GM19238 (cell line): ENCODE data around the gene EPB41L4B.
"Not testable (repeated sequence)": the region's sequence is repeated elsewhere in the genome, so short reads cannot be mapped to it uniquely, and the experiment has no call there.

Source experiments
- DNase-seq: peaks from one replicate; pipeline ENCODE4 v3.0.0; 2011; ENCODE audit warnings: low spot score; ENCODE audit not compliant: insufficient read length

Gene EPB41L4B

GRCh38 chr9:109301012-109301411 is 19.8 kb downstream of the EPB41L4B start:
- DNase-seq = no peak

DNA sequence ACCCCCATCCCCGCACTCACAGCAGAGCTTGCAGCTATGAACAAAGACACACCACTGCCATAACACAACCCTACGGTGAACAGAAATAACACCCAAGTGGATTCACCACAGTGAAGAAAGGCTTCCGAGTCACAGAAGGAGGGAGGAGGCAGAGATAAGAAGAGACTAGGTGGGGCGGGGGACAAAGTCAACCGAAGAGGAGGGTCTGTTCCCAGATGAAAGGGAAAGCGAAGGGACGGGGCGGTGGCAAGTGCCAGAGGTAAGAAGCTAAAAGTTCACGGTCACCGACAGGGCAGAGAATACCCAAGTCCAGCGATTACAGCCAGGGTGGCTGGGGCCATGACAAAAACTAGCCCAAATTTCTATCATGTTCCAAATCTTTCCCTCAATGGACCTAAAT is 21.0 kb downstream of the EPB41L4B start:
- no peak for DNase-seq

DNA sequence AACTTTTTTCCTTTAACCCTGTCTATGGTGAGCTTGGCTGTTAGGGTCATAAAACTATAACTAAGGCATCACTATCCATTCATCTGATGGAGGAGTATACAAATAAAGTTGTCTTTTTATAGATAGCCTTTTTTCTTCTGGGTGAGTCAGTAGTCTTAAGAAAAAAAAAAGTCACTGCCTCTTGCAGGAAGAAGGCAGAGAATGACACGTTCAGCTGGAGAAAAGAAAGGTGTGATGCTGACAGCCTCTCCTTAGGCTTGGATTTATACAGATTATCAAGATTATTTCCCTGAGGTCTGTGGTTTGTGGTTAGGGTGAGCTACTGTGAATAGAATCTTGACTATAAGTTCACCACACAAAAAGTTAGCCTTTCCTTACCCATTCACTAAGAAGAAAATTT is 23.0 kb downstream of the EPB41L4B start:
- no peak for DNase-seq

GRCh38 chr9:109295221-109296130 is 25.4 kb downstream of the EPB41L4B start:
- no peak for DNase-seq

GRCh38 chr9:109290385-109290784 is 30.5 kb downstream of the EPB41L4B start:
- no peak for DNase-seq

DNA sequence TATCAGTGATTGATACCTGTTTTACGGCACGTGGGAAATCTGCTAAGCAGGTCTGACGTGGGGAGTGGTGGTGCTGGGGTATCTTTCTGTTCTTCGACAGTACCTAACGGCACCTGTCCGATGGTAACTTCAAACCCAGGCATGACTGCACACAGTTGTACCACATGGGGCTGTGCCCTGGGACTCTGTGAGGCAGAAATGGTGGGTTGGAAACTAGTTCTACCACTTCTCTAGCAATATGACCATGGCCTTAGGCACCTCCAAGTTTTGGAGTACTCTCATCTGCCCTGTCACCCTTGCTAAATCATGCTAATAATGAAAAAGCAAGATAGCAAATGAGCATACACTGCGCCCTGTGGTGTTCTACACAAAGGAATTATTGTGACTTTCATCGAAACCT is 30.9 kb downstream of the EPB41L4B start:
- no peak for DNase-seq

DNA sequence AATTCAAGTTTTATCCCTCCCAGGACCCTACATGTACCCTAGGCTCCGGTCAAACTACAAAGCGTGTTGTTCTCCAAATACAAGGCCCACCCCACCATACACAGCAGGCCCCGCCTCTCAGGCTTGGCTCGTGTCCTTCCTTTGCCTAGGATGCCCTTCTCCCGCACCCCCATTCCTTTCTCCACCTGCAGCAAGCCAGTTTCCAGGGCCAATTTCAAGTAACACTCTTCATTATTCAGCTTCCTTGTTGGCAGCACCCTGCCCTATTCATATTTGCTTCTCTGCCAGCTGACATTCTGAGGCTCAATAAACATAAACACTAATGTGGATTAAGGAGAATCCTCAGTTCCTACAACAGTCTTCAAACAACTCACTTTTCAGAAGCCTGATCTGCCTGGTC is 31.7 kb downstream of the EPB41L4B start:
- DNase-seq = no peak

DNA sequence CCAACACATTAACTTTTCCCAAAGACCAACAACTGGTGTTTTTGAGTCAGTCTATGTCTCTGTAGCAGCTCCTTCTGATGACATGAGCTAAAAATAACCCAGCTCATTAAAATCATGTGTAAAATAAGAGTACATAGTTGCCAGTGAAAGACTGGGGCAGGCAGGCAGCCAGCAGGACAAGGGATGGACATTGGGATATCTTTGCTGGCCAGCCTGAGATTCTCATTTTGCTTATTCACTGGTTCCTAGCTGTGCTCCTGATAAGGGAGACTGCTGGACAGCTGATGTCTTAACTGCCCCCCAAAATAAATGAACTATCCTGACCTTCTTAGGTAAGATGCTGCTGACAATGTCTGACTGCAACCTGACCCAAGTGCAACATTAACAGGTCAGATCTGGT is 33.9 kb downstream of the EPB41L4B start:
- no peak for DNase-seq

DNA sequence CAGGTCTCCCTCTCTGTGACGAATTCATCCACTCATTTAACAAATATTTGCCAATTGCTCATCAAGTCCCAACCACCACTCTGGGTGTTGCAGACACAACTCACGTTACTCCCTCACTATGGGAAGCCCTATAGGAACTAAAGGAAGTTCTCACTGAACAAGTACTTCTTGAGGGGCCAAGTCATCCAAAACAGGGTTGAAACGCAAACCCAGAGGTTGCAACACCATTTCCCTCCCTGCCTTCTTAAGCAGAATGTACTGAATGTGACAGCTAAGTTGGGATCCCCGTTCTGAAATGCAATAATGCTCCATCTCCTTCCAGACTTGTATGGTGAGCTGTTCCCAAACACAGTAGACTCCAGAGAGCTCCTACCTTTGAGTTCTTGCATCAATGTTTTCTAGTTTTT is 34.3 kb downstream of the EPB41L4B start:
- no peak for DNase-seq

GRCh38 chr9:109283672-109284071 is 37.2 kb downstream of the EPB41L4B start:
- not testable (repeated sequence) for DNase-seq

DNA sequence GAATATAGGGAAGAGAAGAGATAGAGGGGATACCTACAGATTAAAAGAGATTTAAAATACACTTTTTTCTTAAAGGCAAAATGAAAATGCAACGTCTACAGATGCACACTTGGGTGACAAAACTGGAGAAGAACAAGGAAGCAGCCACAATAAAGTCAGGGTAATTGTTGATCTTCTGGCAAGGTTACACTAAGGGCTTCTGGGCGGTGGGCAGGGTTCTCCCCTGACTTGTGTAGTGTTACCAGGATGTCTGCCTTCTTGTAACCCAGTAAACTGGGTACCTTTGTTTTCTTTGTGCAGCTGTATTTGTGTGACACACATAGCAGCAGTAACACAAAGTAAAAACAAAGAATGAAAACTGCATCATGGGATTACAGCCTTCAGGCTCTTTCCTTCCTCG is 37.8 kb downstream of the EPB41L4B start:
- no peak for DNase-seq

DNA sequence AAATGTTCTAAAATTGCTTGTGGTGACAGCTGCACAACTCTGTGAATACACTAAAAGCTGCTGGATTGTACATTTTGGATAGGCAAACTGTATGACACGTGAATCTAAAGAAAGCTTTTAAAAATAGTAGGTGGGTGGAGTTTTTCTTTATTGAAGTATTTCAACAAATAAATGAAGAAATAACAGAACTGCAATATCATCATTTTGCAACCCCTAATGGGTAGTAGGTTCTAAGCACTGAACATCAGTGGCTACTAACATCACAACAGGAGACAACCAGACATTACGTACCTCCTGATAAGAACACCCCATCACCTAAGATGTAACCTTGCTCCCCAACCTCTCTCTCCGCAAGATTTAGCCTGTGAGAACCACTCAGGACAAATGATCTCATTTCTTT is 38.6 kb downstream of the EPB41L4B start:
- DNase-seq = no peak

DNA sequence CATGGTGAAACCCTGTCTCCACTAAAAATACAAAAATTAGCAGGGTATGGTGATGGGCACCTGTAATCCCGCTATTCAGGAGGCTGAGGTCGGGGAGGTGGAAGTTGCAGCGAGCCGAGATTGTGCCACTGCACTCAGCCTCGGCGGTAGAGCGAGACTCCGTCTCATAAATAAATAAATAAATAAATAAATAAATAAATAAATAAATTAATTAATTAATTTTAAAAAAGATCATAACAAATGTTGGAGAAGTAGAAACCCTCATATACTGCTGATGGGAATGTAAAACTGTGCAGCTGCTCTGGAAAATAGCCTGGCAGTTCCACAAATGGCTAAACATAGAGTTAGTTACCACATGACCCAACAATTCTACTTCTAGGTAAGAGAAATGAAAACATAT is 39.3 kb downstream of the EPB41L4B start:
- DNase-seq = no peak

DNA sequence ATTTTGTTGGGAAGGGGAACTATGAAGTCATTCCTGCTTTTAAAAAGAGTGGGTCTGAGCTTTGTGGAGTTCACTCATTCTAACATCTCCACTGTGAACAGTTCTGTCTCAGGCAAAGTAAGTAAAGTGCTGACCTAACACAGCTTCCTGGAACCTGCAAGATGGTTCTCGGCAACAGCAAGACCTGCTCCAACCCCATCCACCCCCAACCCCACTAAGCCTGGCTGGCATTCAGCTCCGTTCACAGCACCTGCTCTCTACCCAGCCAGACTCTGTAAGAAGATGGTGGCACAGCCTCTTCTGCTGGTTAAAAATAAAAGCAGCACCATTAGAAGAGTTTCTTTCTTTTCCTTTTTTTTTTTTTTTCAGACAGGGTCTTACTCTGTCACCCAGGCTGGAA is 42.0 kb downstream of the EPB41L4B start:
- DNase-seq = no peak

GRCh38 chr9:109278216-109278615 is 42.6 kb downstream of the EPB41L4B start:
- no peak for DNase-seq

DNA sequence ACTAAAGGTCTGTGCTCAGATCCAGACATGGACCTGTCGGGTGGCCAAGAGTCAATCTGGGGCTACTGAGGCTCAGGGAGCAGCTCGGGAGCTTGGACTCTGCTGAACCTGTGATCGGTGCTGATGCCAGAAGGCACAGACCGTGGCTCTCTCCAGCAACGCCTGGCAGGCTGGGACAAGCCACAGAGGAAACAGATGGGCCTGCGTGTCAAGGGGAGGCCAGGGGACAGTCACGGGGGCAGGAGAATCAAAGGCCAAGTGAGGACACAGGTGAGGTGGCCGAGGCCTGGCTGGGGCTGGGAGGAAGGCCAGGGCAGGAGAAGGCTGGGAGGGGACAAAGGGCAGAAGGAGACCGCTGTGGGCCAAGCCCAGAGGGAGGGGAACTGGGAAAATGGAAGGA is 43.4 kb downstream of the EPB41L4B start:
- no peak for DNase-seq

DNA sequence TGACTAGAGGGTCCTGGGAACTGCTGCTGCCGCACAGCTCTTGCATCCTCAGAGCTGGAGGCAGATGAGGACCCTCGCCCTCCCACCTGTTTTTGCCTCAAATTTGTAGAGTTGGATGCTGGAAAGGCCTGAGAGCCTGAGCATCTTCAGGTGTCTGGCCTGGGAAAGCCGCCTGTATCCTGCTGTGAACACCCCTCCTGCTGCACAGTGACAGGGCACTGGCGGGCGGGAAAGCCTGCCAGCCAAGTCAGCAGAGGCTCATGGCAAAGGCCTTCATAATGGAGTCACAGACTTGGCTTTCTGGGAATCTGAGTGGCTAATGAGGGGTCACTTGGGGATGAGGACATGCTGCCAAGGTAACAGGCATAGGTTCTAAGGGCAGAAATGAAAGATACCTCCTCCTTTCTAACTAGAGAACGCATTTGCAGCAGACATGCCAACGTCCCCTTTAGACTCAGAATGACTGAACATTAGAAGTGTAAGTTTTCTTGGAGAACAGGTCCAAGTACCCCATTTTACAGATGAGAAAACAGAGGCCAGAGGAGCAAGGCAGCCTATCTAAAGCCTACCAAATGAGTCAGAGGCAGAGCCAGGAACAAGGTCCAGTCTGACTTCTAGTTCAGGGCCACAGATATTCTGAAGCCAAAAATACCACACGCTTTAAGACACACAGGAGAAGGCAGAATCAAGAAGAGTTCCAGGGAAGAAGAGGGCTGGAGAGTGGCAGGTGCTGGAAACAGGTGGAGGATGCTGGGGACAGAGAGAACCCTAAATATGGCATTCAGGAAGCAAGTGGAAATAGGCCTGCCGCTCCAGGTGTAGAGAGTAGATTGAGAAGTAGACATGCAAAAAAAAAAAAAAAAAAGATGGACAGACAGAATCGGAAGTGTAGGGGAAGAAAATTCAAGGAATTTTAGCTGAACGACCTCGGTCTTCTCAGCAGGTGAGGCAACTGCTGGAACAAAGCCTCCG is 44.1 kb downstream of the EPB41L4B start:
- no peak for DNase-seq

- DNase-seq = no peak
These were observed 45.8 kb downstream of the EPB41L4B start for GRCh38 chr9:109274884-109275730.

DNA sequence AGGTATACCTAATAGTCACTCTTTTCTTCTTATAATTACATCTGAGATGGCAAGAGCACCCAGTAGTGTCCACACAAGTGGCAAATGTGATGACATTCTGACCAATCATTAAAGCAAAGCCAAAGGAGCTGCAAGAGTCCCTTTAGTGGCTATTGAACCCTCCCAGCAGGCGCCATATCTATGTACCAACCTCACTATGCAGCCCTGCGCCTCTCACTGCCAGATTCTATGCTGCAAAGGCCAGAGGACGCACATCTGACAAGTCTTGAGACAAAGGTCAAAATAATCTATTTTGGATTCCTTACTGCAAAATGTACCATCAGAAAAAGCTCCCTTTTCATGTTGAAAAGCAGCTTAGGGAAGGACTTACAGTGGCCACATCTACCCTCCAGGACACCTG is 47.0 kb downstream of the EPB41L4B start:
- DNase-seq = no peak

GRCh38 chr9:109272745-109273144 is 48.1 kb downstream of the EPB41L4B start:
- no peak for DNase-seq

GRCh38 chr9:109272045-109272444 is 48.8 kb downstream of the EPB41L4B start:
- DNase-seq = no peak
